B cell (primary cell): ENCODE measurements around the gene HSPA12A. TPM values are rescaled to one million over a fixed set of nuclear protein-coding genes. Genes with fewer than 3 reads are reported as not detected.
"Not testable (repeated sequence)": the region's sequence is repeated elsewhere in the genome, so short reads cannot be mapped to it uniquely, and the experiment has no call there.

Source experiments
- ATAC-seq: fragments of 200-7000 bp; cut with Tn5 transposase; one replicate; pipeline ENCODE4 v1.10.0; 2021; ENCODE audit warnings: low read depth, mild to moderate bottlenecking, moderate number of reproducible peaks, moderate library complexity
- CTCF ChIA-PET: fragments of 350-600 bp; sonication (Branson Sonifier 250); formaldehyde crosslinking; loops from one replicate; lab custom pipeline; 2021; ENCODE audit warnings: antibody characterized with exemption, inconsistent platforms; lab: Charles Lee
- POLR2A ChIA-PET: fragments of 350-600 bp; sonication (Branson Sonifier 250); formaldehyde crosslinking; loops from one replicate; lab custom pipeline; 2021; ENCODE audit warnings: antibody characterized with exemption; lab: Charles Lee
- DNase-seq: peaks from one replicate; pipeline ENCODE4 v3.0.0; 2013
- H2AFZ ChIP-seq: 2 replicates; pipeline ENCODE4 v1.6.1; 2012; ENCODE audit warnings: mild to moderate bottlenecking, low read depth, low read length; ENCODE audit not compliant: insufficient read depth, poor library complexity, severe bottlenecking
- H3K27ac ChIP-seq, 2 donors: 1 replicate in 1 of 2; 2 replicates in 1 of 2; pipeline ENCODE4 v1.5.1; 2012 to 2013; ENCODE audit warnings: low read length in 2 of 2, mild to moderate bottlenecking in 2 of 2, moderate library complexity in 1 of 2
- H3K27me3 ChIP-seq, 4 experiments: fragments of 200-600 bp in 1 of 4; sonication (generic) in 1 of 4; replicated peaks in 1 of 4; 1 replicate in 2 of 4; 2 replicates in 2 of 4; pipeline versions ENCODE4 v1.6.1 to v1.7.0; 2013 to 2016; ENCODE audit warnings: low read length in 3 of 4, mild to moderate bottlenecking in 2 of 4, mixed read lengths in 1 of 4, moderate library complexity in 1 of 4; ENCODE audit not compliant: insufficient read depth in 4 of 4, control insufficient read depth in 3 of 4; ENCODE audit errors: control extremely low read depth in 1 of 4
- H3K36me3 ChIP-seq, 2 experiments: replicated peaks in 1 of 2; 1 replicate in 1 of 2; 2 replicates in 1 of 2; pipeline versions ENCODE4 v1.6.1 to v1.7.1; 2013; ENCODE audit warnings: low read length in 1 of 2; ENCODE audit not compliant: insufficient read depth in 2 of 2, control insufficient read depth in 1 of 2; ENCODE audit errors: control extremely low read depth in 1 of 2, extremely low read depth in 1 of 2
- H3K4me1 ChIP-seq, 2 donors: fragments of 200-600 bp in 1 of 2; sonication (generic) in 1 of 2; 1 replicate in 1 of 2; 2 replicates in 1 of 2; pipeline versions ENCODE4 v1.5.1 to v1.6.1; 2013 to 2017; ENCODE audit warnings: low read length in 2 of 2; ENCODE audit not compliant: control insufficient read depth in 2 of 2, insufficient read depth in 2 of 2
- H3K4me2 ChIP-seq: replicated peaks from 2 replicates; pipeline ENCODE3; 2012; ENCODE audit warnings: mild to moderate bottlenecking, low read depth, low read length; ENCODE audit not compliant: poor library complexity, severe bottlenecking
- H3K4me3 ChIP-seq, 5 experiments: fragments of 200-600 bp in 1 of 5; sonication (generic) in 1 of 5; 1 replicate in 3 of 5; 2 replicates in 2 of 5; pipeline versions ENCODE4 v1.5.1 to v1.7.0; 2011 to 2016; ENCODE audit warnings: low read length in 4 of 5, mild to moderate bottlenecking in 4 of 5, low read depth in 2 of 5, control low read depth in 1 of 5, moderate library complexity in 1 of 5; ENCODE audit not compliant: insufficient read depth in 1 of 5; ENCODE audit errors: control extremely low read depth in 1 of 5, extremely low read depth in 1 of 5
- H3K79me2 ChIP-seq: fragments of 200-600 bp; sonication (generic); one replicate; pipeline ENCODE4 v1.6.0; 2016; ENCODE audit warnings: low read length; ENCODE audit not compliant: control insufficient read depth, insufficient read depth
- H3K9ac ChIP-seq: fragments of 200-600 bp; sonication (generic); 2 replicates; pipeline ENCODE4 v1.6.1; 2017; ENCODE audit warnings: mild to moderate bottlenecking, low read length, moderate library complexity
- H3K9me3 ChIP-seq, 3 donors: one replicate each; pipeline versions ENCODE4 v1.6.1 to v1.7.1; 2013; ENCODE audit warnings: low read length in 2 of 3; ENCODE audit not compliant: control insufficient read depth in 2 of 3, insufficient read depth in 1 of 3; ENCODE audit errors: control extremely low read depth in 1 of 3
- H4K20me1 ChIP-seq: 2 replicates; pipeline ENCODE4 v1.6.0; 2012; ENCODE audit warnings: mild to moderate bottlenecking, low read length; ENCODE audit not compliant: insufficient read depth, control insufficient read depth, poor library complexity, severe bottlenecking
- H3K27ac Mint-ChIP-seq: one replicate; pipeline ENCODE4 v1.8.0; 2021; ENCODE audit warnings: mixed read lengths
- H3K27me3 Mint-ChIP-seq: one replicate; pipeline ENCODE4 v1.8.0; 2021; ENCODE audit warnings: mixed read lengths
- H3K4me1 Mint-ChIP-seq: one replicate; pipeline ENCODE4 v1.8.0; 2021; ENCODE audit warnings: mixed read lengths
- H3K4me3 Mint-ChIP-seq: one replicate; pipeline ENCODE4 v1.8.0; 2021; ENCODE audit warnings: mixed read lengths
- H3K9me3 Mint-ChIP-seq: one replicate; pipeline ENCODE4 v1.8.0; 2022; ENCODE audit warnings: mixed read lengths; ENCODE audit not compliant: insufficient read depth
- EZH2 ChIP-seq: IDR thresholded peaks from 2 replicates; pipeline ENCODE4 v1.6.1; 2012; ENCODE audit warnings: borderline replicate concordance, low read depth, mild to moderate bottlenecking, moderate library complexity, low read length; ENCODE audit not compliant: insufficient read depth, poor library complexity, severe bottlenecking
- WGBS: methylation state at CpG from one replicate; pipeline ENCODE4 v1.1.5; 2013; ENCODE audit warnings: missing lambda C conversion rate; ENCODE audit not compliant: insufficient coverage; 5-methylcytosine and 5-hydroxymethylcytosine counted together
- intact Hi-C: fragments of 100-400 bp; cut with micrococcal nuclease; formaldehyde crosslinking; loops from one replicate; pipeline ENCODE4 v1.10.0; 2022
- polyA plus RNA-seq: library from polyadenylated mRNA; depleted of rRNA; stranded (reverse); fragments of >200 nt; gene quantifications from 2 replicates; pipeline ENCODE4 v1.2.3, GENCODE V29; 2012
- total RNA-seq, 2 donors: library from RNA; stranded (reverse); fragments of 120-200 nt in 1 of 2; gene quantifications; 1 replicate in 1 of 2; 2 replicates in 1 of 2; pipeline versions ENCODE4 v1.2.3 to v1.2.4, GENCODE V29; 2013 to 2022
- TF ChIP-seq, protein P1 (sequence below): fragments of 200-600 bp; IDR thresholded peaks from one replicate; pipeline ENCODE4 v1.8.0; 2022; ENCODE audit warnings: antibody characterized with exemption, mild to moderate bottlenecking

HSPA12A gene
- total and polyA plus RNA-seq, 2 donors (not counting 1 experiment from before 2014, with no cell fraction given), result 2.1 to 17.7 TPM

DNA sequence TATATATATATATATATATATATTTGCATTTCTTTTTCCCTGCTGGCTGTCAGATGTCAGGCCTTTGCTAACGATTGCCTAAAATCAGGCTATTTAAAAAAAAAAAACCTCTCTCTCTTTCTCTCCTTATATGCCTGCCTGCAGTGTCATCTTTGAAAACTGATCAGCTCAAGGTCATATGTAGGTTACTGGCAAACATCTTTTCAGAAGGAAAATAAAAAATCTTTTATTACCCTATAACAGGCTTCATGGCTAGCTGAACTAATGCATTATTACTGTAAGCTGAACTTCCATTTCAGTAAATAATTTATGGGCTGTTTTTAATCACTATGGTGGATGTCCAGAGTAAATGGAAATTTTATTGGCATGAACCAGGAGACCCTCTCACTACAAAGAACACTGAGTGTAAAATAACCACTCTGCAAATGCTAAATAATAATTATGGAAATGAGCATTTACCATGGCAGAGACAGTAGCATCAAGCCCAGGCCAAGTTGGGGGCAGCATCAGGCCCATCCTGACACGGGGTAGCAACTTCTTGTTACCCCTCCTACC lies 29.3 kb downstream of the HSPA12A start:
- Histone ChIP-seq H3K9ac (no peak overlapping the region), H3K79me2 (no peaks in the 10 kb centered on the region), H3K4me1 (no peaks in the 10 kb centered on the region), H2AFZ (no peak overlapping the region), H3K27me3 (no peaks in the 10 kb centered on the region), H3K4me2 (no peak overlapping the region), H3K36me3 (no peaks in the 10 kb centered on the region), H3K9me3 (no peaks in the 10 kb centered on the region), H4K20me1 (no peaks in the 10 kb centered on the region), H3K4me3 (no peak overlapping the region), H3K27ac (no peak overlapping the region)
- Mint-ChIP-seq H3K27me3 (peaks cover 7% of the 10 kb centered on the region), H3K9me3 (no peaks in the 10 kb centered on the region), H3K4me1 (no peaks in the 10 kb centered on the region), H3K4me3 (no peak overlapping the region), H3K27ac (no peak overlapping the region)
- ATAC-seq, result no peak
- DNase-seq, result no peak
- 83% methylated on average over 1 of the region's 2 CpGs for WGBS
- TF ChIP-seq, protein P1, sequence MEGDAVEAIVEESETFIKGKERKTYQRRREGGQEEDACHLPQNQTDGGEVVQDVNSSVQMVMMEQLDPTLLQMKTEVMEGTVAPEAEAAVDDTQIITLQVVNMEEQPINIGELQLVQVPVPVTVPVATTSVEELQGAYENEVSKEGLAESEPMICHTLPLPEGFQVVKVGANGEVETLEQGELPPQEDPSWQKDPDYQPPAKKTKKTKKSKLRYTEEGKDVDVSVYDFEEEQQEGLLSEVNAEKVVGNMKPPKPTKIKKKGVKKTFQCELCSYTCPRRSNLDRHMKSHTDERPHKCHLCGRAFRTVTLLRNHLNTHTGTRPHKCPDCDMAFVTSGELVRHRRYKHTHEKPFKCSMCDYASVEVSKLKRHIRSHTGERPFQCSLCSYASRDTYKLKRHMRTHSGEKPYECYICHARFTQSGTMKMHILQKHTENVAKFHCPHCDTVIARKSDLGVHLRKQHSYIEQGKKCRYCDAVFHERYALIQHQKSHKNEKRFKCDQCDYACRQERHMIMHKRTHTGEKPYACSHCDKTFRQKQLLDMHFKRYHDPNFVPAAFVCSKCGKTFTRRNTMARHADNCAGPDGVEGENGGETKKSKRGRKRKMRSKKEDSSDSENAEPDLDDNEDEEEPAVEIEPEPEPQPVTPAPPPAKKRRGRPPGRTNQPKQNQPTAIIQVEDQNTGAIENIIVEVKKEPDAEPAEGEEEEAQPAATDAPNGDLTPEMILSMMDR, result no peak
- no peak for TF ChIP-seq EZH2
- ChIA-PET POLR2A (no interaction called here), CTCF (no interaction called here)
- intact Hi-C loops, result no loop called here

DNA sequence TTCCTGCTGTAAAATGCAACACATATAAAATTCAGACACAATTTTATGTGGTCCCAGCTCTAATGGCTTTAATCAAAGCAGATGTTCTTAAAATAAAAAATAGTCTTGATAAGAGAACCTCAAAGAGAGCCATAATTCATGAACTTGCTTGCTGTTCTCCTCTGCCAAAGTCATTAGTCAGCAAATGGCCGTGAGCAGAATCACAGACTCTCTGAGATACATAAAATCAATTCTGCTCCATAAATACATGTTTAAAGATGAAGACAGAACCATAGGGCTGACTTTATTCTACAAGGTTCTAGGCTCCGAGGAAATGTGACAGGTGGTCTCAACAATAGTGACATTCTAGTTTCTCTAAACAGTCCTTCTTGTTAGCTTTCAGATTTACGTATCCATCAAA lies 29.8 kb downstream of the HSPA12A start:
- H3K9me3 ChIP-seq, result no peaks in the 10 kb centered on the region
- no peak overlapping the region for H3K27ac ChIP-seq
- peaks cover 7% of the 10 kb centered on the region for H3K27me3 Mint-ChIP-seq
- ChIA-PET CTCF (no interaction called here), POLR2A (no interaction called here)
- ATAC-seq (no peak), DNase-seq (no peak)
- WGBS, result no CpG with 5 or more reads among the region's 3 CpGs
- H3K4me1 Mint-ChIP-seq, result no peaks in the 10 kb centered on the region
- H3K27me3 ChIP-seq, result no peaks in the 10 kb centered on the region
- H3K9me3 Mint-ChIP-seq, result no peaks in the 10 kb centered on the region
- H3K4me3 ChIP-seq, result no peak overlapping the region
- no peak overlapping the region for H3K4me2 ChIP-seq
- H3K79me2 ChIP-seq, result no peaks in the 10 kb centered on the region
- intact Hi-C loops, result no loop called here
- H3K9ac ChIP-seq, result no peak overlapping the region
- no peak overlapping the region for H2AFZ ChIP-seq
- H3K36me3 ChIP-seq, result no peaks in the 10 kb centered on the region
- no peak overlapping the region for H3K4me3 Mint-ChIP-seq
- no peaks in the 10 kb centered on the region for H4K20me1 ChIP-seq
- no peak overlapping the region for H3K27ac Mint-ChIP-seq
- TF ChIP-seq, protein P1, result no peak
- no peak for TF ChIP-seq EZH2
- H3K4me1 ChIP-seq, result no peaks in the 10 kb centered on the region

DNA sequence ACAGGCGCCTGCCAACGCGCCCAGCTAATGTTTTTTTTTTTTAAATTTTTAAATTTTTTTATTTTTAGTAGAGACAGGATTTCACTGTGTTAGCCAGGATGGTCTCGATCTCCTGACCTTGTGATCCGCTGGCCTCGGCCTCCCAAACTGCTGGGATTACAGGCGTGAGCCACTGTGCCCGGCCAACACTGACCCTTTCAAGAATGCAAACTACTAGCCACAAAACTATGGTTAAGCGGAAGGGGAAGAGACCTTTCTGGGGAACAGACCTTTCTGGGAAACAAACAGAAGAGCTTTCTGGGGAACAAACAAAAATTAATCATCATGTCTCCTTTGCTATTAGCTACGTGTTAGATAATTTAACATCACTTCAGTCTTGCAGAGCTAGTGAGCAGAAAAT lies 30.6 kb downstream of the HSPA12A start:
- CTCF ChIA-PET, H3K27ac ChIP-seq, H3K4me1 Mint-ChIP-seq, H3K27me3 Mint-ChIP-seq, DNase-seq, H3K4me2 ChIP-seq, H3K9me3 ChIP-seq, H3K9ac ChIP-seq, H3K9me3 Mint-ChIP-seq, H3K79me2 ChIP-seq, H4K20me1 ChIP-seq, H3K4me1 ChIP-seq, H3K4me3 ChIP-seq, H3K4me3 Mint-ChIP-seq, intact Hi-C loops, H3K27ac Mint-ChIP-seq, H2AFZ ChIP-seq, H3K36me3 ChIP-seq, ATAC-seq, POLR2A ChIA-PET, H3K27me3 ChIP-seq: not testable (repeated sequence)
- 95% methylated on average over 5 of the region's 10 CpGs for WGBS
